GM19397 (cell line): Measurements from ENCODE around the gene CYP2J2.
"Not testable (repeated sequence)": the region's sequence is repeated elsewhere in the genome, so short reads cannot be mapped to it uniquely, and the experiment has no call there.

ENCODE experiments used
- ATAC-seq: cut with Tn5 transposase; IDR thresholded peaks from one replicate; pipeline ENCODE4 v1.9.1; 2021; ENCODE audit warnings: mild to moderate bottlenecking, moderate library complexity; ENCODE audit not compliant: unreplicated experiment

Gene CYP2J2

GRCh38 chr1:59871746-59872145, 54.8 kb downstream of the CYP2J2 start:
- no peak for ATAC-seq

GRCh38 chr1:59866462-59866861, 60.1 kb downstream of the CYP2J2 start:
- no peak for ATAC-seq

GRCh38 chr1:59857679-59858354, 68.8 kb downstream of the CYP2J2 start:
- ATAC-seq, result no peak

- no peak for ATAC-seq
These were observed 69.7 kb downstream of the CYP2J2 start for GRCh38 chr1:59856725-59857338.

- not testable (repeated sequence) for ATAC-seq
These were observed 71.3 kb downstream of the CYP2J2 start for GRCh38 chr1:59855297-59855696.

GRCh38 chr1:59852117-59852516, 74.5 kb downstream of the CYP2J2 start:
- ATAC-seq, result no peak

GRCh38 chr1:59846895-59847282, 79.7 kb downstream of the CYP2J2 start:
- no peak for ATAC-seq

- no peak for ATAC-seq
These were observed 80.2 kb downstream of the CYP2J2 start for GRCh38 chr1:59846209-59846894.

GRCh38 chr1:59845091-59845490, 81.5 kb downstream of the CYP2J2 start:
- ATAC-seq, result no peak
